ENCODE measurements around the gene KSR2.

KSR2 gene

DNA sequence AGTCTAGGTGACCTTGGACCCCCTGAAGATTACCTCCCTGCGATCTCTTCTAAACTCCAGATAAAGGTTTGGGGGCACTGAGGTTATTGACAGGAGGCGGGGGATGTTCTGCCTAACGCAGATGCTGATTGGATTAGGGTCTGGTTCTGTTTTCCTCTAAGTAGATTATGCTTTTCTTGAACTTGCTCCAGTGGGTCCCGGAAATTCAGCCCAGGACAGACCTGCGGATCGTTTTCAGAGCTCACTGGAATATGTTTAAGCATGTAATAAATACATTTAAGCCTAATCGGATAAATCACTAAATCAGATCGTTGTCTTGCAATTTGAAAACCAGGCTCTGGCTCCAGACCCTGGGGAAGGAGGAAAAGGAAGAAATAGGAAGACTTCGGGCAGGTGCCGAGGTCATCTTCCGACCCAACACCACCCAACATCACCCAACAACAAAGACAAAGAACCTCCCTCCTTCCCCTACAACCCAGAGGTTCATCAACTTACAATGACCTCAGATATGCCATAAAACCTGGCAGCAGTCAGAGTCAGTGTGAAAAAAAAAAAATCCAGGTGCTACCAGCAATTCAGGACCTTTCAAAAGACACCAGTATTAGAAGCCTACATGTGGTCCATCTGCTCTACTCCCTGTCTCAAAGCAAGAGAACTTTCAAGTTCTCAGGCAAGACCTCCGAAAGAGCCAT, 148.4 kb downstream of the KSR2 start:
- no peak for TF ChIP-seq CTCF (IDR thresholded peaks at IDR 0.05; ENCODE audit: low read depth, low read length)
- H3K4me3 ChIP-seq (ENCODE audit: low read depth, low read length) = no peak overlapping the region

GRCh38 chr12:117819160-117819559, 149.6 kb downstream of the KSR2 start:
- H3K4me3 ChIP-seq (ENCODE audit: low read depth, low read length) = no peak overlapping the region
- no peak for TF ChIP-seq CTCF (IDR thresholded peaks at IDR 0.05; ENCODE audit: low read depth, low read length)

- no peak for TF ChIP-seq CTCF (IDR thresholded peaks at IDR 0.05; ENCODE audit: low read depth, low read length)
- no peak overlapping the region for H3K4me3 ChIP-seq (ENCODE audit: low read depth, low read length)
Measured at GRCh38 chr12:117818400-117818799, 150.4 kb downstream of the KSR2 start.

DNA sequence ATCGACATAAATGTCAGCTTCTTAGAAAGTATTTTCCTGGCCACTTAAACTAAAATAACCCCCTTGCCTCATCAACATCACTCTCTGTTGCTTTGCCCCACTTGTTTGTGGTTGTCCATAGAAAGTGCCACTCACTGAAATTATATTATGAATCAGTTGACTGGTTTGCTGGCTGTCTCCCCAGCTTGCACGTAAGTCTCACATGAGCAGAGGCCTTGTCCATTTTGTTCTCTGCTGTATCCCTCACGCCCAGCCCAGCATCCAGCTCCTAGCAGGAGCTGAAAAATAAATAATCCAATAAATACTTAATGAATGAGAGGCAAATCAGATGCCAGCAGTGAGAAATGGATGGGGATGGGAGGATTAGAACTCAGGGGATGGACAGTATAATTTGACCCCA, 159.3 kb downstream of the KSR2 start:
- TF ChIP-seq CTCF (IDR thresholded peaks at IDR 0.05; ENCODE audit: low read depth, low read length) = no peak
- no peak overlapping the region for H3K4me3 ChIP-seq (ENCODE audit: low read depth, low read length)

GRCh38 chr12:117807946-117808345, 160.8 kb downstream of the KSR2 start:
- TF ChIP-seq CTCF (IDR thresholded peaks at IDR 0.05; ENCODE audit: low read depth, low read length) = no peak
- no peak overlapping the region for H3K4me3 ChIP-seq (ENCODE audit: low read depth, low read length)

- no peak overlapping the region for H3K4me3 ChIP-seq (ENCODE audit: low read depth, low read length)
- no peak for TF ChIP-seq CTCF (IDR thresholded peaks at IDR 0.05; ENCODE audit: low read depth, low read length)
Measured at GRCh38 chr12:117807355-117807754, 161.4 kb downstream of the KSR2 start.

GRCh38 chr12:117805865-117806264, 162.9 kb downstream of the KSR2 start:
- TF ChIP-seq CTCF (IDR thresholded peaks at IDR 0.05; ENCODE audit: low read depth, low read length) = no peak
- H3K4me3 ChIP-seq (ENCODE audit: low read depth, low read length) = no peak overlapping the region
